HepG2 (cell line): Measurements from ENCODE around the gene TRIM2. TPM values are rescaled to one million over a fixed set of nuclear protein-coding genes. Genes with fewer than 3 reads are reported as not detected.
A peak's percentile ranks its signal among the peaks of the same experiment; 100 is the strongest.

Experiments
- ATAC-seq: fragments of 200-7000 bp; cut with Tn5 transposase; 3 replicates; pipeline ENCODE4 v1.9.1; 2020; ENCODE audit warnings: mild to moderate bottlenecking, moderate library complexity
- BruUV-seq: library from RNA; stranded (reverse); fragments of 400-500 nt; replicated peaks from 2 replicates; lab custom pipeline; 2021; lab: Mats Ljungman, UMichigan
- CTCF ChIA-PET: fragments of 300-600 bp; formaldehyde crosslinking; extraction: SDS; loops from one replicate; lab custom pipeline; 2021; ENCODE audit warnings: low total read pairs, inconsistent platforms, low intra/inter-chr PET ratio; lab: Yijun Ruan, JAX
- POLR2A ChIA-PET: fragments of 350-600 bp; sonication (Branson Sonifier 250); formaldehyde crosslinking; loops from one replicate; lab custom pipeline; 2020; ENCODE audit warnings: antibody characterized with exemption, inconsistent platforms; lab: Yijun Ruan, JAX
- DNase-seq: peaks from one replicate; pipeline ENCODE4 v3.0.0-alpha.2; 2015; ENCODE audit warnings: low spot score
- FAIRE-seq: peaks from 3 replicates; lab custom pipeline; 2011; peaks lifted over from hg19 to GRCh38; lab: Jason Lieb, UNC
- H2AFZ ChIP-seq: one replicate; pipeline ENCODE4 v1.6.1; 2011; ENCODE audit warnings: low read length, inconsistent platforms
- H3K27ac ChIP-seq: fragments of 300-600 bp; 3 replicates; pipeline ENCODE4 v1.8.0; 2011; ENCODE audit warnings: mixed run types, mild to moderate bottlenecking, mixed read lengths, low read length, inconsistent platforms; ENCODE audit not compliant: insufficient read depth; ENCODE audit errors: extremely low read length
- H3K27me3 ChIP-seq, 2 experiments: fragments of 200-600 bp in 1 of 2; 2 replicates in 1 of 2; 3 replicates in 1 of 2; pipeline versions ENCODE4 v1.6.0 to v1.8.0; 2011; ENCODE audit warnings: low read length in 2 of 2, mild to moderate bottlenecking in 2 of 2, moderate library complexity in 2 of 2, inconsistent platforms in 1 of 2; ENCODE audit not compliant: insufficient read depth in 2 of 2, control insufficient read depth in 1 of 2
- H3K36me3 ChIP-seq, 2 experiments: fragments of 200-600 bp in 1 of 2; replicated peaks in 1 of 2; 2 replicates in 1 of 2; 3 replicates in 1 of 2; pipeline versions ENCODE4 v1.5.1 to v1.8.0; 2011; ENCODE audit warnings: low read length in 2 of 2, inconsistent platforms in 1 of 2; ENCODE audit not compliant: insufficient read depth in 2 of 2, control insufficient read depth in 1 of 2
- H3K4me1 ChIP-seq: 2 replicates; pipeline ENCODE4 v1.5.1; 2012; ENCODE audit warnings: low read length, inconsistent platforms; ENCODE audit not compliant: insufficient read depth
- H3K4me2 ChIP-seq: 2 replicates; pipeline ENCODE4 v1.6.0; 2011; ENCODE audit warnings: low read depth, low read length, inconsistent platforms
- H3K4me3 ChIP-seq, 3 experiments: fragments of 200-600 bp in 1 of 3; sonication (generic), shearing (Covaris generic) in 1 of 3; replicated peaks in 1 of 3; 2 replicates each; pipeline ENCODE4 v1.5.1; 2011 to 2016; ENCODE audit warnings: low read length in 3 of 3, inconsistent platforms in 2 of 3, low read depth in 2 of 3, mild to moderate bottlenecking in 2 of 3, control low read depth in 1 of 3, mixed read lengths in 1 of 3; ENCODE audit not compliant: insufficient read depth in 1 of 3
- H3K79me2 ChIP-seq: one replicate; pipeline ENCODE4 v1.6.1; 2011; ENCODE audit warnings: low read length, inconsistent platforms; ENCODE audit not compliant: insufficient read depth
- H3K9ac ChIP-seq: 2 replicates; pipeline ENCODE4 v1.6.0; 2011; ENCODE audit warnings: mild to moderate bottlenecking, low read depth, low read length, inconsistent platforms; ENCODE audit not compliant: insufficient read depth
- H3K9me3 ChIP-seq: 2 replicates; pipeline ENCODE4 v1.5.1; 2012; ENCODE audit warnings: mild to moderate bottlenecking, low read length
- H4K20me1 ChIP-seq: 2 replicates; pipeline ENCODE4 v1.6.0; 2011; ENCODE audit warnings: inconsistent platforms, mild to moderate bottlenecking, low read length, moderate library complexity; ENCODE audit not compliant: insufficient read depth
- GATA4 ChIP-seq: sonication (generic); IDR thresholded peaks from 2 replicates; pipeline ENCODE4 v1.6.1; 2016; ENCODE audit warnings: antibody characterized with exemption, low read depth, borderline replicate concordance
- HNRNPLL ChIP-seq: fragments of 200-400 bp; formaldehyde crosslinking; IDR thresholded peaks from 2 replicates; pipeline ENCODE4 v1.6.1; 2017; ENCODE audit warnings: mild to moderate bottlenecking, low read depth, low read length; ENCODE audit not compliant: poor library complexity, severe bottlenecking
- MAFK ChIP-seq, 2 experiments: IDR thresholded peaks in 1 of 2; conservative IDR thresholded peaks in 1 of 2; 2 replicates each; pipeline ENCODE4 v1.6.1; 2011; ENCODE audit warnings: improper control_type of control experiment in 2 of 2, low read length in 2 of 2
- THAP7 ChIP-seq: sonication (generic); formaldehyde crosslinking; IDR thresholded peaks from 2 replicates; pipeline ENCODE4 v1.8.1; 2023; ENCODE audit warnings: mild to moderate bottlenecking, missing genetic modification reagents
- WGBS: methylation state at CpG from one replicate; pipeline ENCODE4 v1.1.6; 2017; ENCODE audit warnings: low lambda C conversion rate; 5-methylcytosine and 5-hydroxymethylcytosine counted together
- in situ Hi-C: cut with HindIII; loops from 2 replicates; pipeline ENCODE4 v1.10.0; 2017; ENCODE audit warnings: low pct_unique_long_range_greater_than_20kb; ENCODE audit not compliant: extremely low pct_ligation_motif_present
- intact Hi-C: fragments of 100-400 bp; cut with micrococcal nuclease; formaldehyde crosslinking; loops from one replicate; pipeline ENCODE4 v1.10.0; 2022; ENCODE audit not compliant: unreplicated experiment
- polyA plus RNA-seq, 8 experiments: library from polyadenylated mRNA; depleted of rRNA in 3 of 8; stranded (reverse) in 7 of 8; unstranded in 1 of 8; fragments of >200 nt; fragmentation: Illumina TruSeq in 4 of 8; extraction: Trizol in 4 of 8; gene quantifications; 2 replicates each; pipeline versions ENCODE4 v1.2.1 to v1.2.3, GENCODE V29; 2011 to 2016; ENCODE audit warnings: low read depth in 4 of 8, missing spikeins in 1 of 8, mixed read lengths in 1 of 8; ENCODE audit not compliant: insufficient read depth in 1 of 8
- total RNA-seq, 5 experiments: library from RNA; depleted of rRNA; stranded (reverse); fragments of >200 nt; fragmentation: Illumina TruSeq; extraction: Trizol; gene quantifications; 2 replicates each; pipeline ENCODE4 v1.2.3, GENCODE V29; 2016; ENCODE audit warnings: low read depth in 1 of 5

Gene TRIM2
- total and polyA plus RNA-seq, 2 of the 13 experiments (the other 11 are each of a cell fraction or from before 2014, with no cell fraction given), result 2.1 to 4.2 TPM

GRCh38 chr4:153227469-153228075, 23.3 kb downstream of the TRIM2 start:
- TF ChIP-seq GATA4 (no peak), THAP7 (CRISPR knock-in tag) (no peak), MAFK (conservative IDR thresholded peaks at IDR 0.05 in 1 of 2, IDR thresholded peaks at IDR 0.05 in 1 of 2; ENCODE audit: low read length in 2 of 2) (peak in 1 of 2 experiments; percentile 53; a peak in 2 of 4 replicates)
- 87% methylated on average over 7 of the region's 7 CpGs for WGBS
- H3K9ac ChIP-seq, result no peak overlapping the region
- H3K4me3 ChIP-seq, result no peak overlapping the region
- H3K27ac ChIP-seq, result no peak overlapping the region
- H3K4me1 ChIP-seq, result peaks cover 22% of the 10 kb centered on the region
- CTCF ChIA-PET, result no interaction called here
- no TSS peak for BruUV-seq
- H3K27me3 ChIP-seq, result no peaks in the 10 kb centered on the region
- ATAC-seq (no peak), FAIRE-seq (no peak), DNase-seq (no peak)
- H3K79me2 ChIP-seq, result no peaks in the 10 kb centered on the region
- intact Hi-C loops, result no loop called here
- no peaks in the 10 kb centered on the region for H3K36me3 ChIP-seq
- POLR2A ChIA-PET, result no interaction called here
- H3K9me3 ChIP-seq, result no peaks in the 10 kb centered on the region
- H3K4me2 ChIP-seq, result no peak overlapping the region
- no peak overlapping the region for H2AFZ ChIP-seq
- H4K20me1 ChIP-seq, result no peaks in the 10 kb centered on the region
- in situ Hi-C loops, result no loop called here

GRCh38 chr4:153228512-153229140, 24.4 kb downstream of the TRIM2 start:
- H3K27ac ChIP-seq, result no peak overlapping the region
- intact Hi-C loops, result no loop called here
- no peaks in the 10 kb centered on the region for H3K9me3 ChIP-seq
- H3K79me2 ChIP-seq, result no peaks in the 10 kb centered on the region
- WGBS, result 87% methylated on average over 6 of the region's 6 CpGs
- in situ Hi-C loops, result no loop called here
- ATAC-seq (no peak), FAIRE-seq (no peak), DNase-seq (no peak)
- no peaks in the 10 kb centered on the region for H4K20me1 ChIP-seq
- CTCF ChIA-PET, result no interaction called here
- no peak overlapping the region for H3K4me2 ChIP-seq
- no peaks in the 10 kb centered on the region for H3K36me3 ChIP-seq
- no TSS peak for BruUV-seq
- H3K4me1 ChIP-seq, result peaks cover 21% of the 10 kb centered on the region
- H3K4me3 ChIP-seq, result no peak overlapping the region
- POLR2A ChIA-PET, result no interaction called here
- no peaks in the 10 kb centered on the region for H3K27me3 ChIP-seq
- no peak overlapping the region for H2AFZ ChIP-seq
- H3K9ac ChIP-seq, result no peak overlapping the region
- TF ChIP-seq HNRNPLL, result no peak
